ENCODE data around the gene TPCN2. TPM values are rescaled to one million over a fixed set of nuclear protein-coding genes. Genes with fewer than 3 reads are reported as not detected.

The TPCN2 gene
- total RNA-seq, 1 experiment from 2014 or later: 20.6 TPM

DNA sequence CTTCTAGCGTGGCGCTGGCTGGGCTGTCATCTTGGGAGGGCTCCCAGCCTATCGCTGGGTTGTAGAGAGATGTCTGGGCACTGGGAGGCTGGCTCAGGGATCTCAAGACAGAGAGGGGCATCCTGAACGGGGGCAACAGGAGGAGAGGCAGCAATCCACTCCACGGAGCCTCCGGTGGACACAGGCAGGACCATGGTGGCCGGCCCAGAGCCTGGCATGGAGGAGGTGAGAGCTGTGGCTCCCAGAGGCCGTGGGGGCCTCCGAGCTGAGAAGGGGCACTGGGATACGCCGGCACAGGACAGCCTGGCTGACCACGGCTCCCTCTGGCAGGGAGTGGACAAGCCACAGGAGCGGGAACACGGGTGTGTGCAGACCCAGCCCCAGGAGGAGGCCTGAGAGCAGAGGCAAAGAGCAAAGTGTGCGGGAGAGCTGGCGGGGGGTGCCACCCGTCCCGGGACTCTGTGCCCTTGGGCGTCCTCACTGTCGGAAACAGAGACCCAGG is 44.8 kb upstream of the TPCN2 start:
- intact Hi-C loops (cut with micrococcal nuclease; ENCODE audit: unreplicated experiment) (no loop called here), in situ Hi-C loops (cut with HindIII; ENCODE audit: low pct_unique_long_range_greater_than_20kb, low sequenced_read_pairs) (no loop called here)
- H3K4me1 ChIP-seq (ENCODE audit: control insufficient read depth, insufficient read depth, low read length): peaks cover 21% of the 10 kb centered on the region
- no peak for ATAC-seq
- no peaks in the 10 kb centered on the region for H3K36me3 ChIP-seq (ENCODE audit: control insufficient read depth, insufficient read depth, low read length)
- no peaks in the 10 kb centered on the region for H3K27me3 ChIP-seq (ENCODE audit: control insufficient read depth, insufficient read depth, low read length)
- H3K27ac ChIP-seq (ENCODE audit: low read length): no peak overlapping the region
- CTCF ChIA-PET: no interaction called here
- BruUV-seq (replicated peaks): no TSS peak
- DNase-seq (ENCODE audit: low read depth, low spot score): no peak
- POLR2A ChIA-PET: no interaction called here
- H3K4me3 ChIP-seq (ENCODE audit: low read depth in 2 of 2, low read length in 2 of 2): no peak overlapping the region
- TF ChIP-seq, protein P1, sequence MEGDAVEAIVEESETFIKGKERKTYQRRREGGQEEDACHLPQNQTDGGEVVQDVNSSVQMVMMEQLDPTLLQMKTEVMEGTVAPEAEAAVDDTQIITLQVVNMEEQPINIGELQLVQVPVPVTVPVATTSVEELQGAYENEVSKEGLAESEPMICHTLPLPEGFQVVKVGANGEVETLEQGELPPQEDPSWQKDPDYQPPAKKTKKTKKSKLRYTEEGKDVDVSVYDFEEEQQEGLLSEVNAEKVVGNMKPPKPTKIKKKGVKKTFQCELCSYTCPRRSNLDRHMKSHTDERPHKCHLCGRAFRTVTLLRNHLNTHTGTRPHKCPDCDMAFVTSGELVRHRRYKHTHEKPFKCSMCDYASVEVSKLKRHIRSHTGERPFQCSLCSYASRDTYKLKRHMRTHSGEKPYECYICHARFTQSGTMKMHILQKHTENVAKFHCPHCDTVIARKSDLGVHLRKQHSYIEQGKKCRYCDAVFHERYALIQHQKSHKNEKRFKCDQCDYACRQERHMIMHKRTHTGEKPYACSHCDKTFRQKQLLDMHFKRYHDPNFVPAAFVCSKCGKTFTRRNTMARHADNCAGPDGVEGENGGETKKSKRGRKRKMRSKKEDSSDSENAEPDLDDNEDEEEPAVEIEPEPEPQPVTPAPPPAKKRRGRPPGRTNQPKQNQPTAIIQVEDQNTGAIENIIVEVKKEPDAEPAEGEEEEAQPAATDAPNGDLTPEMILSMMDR (IDR thresholded peaks at IDR 0.05): no peak
- TF ChIP-seq, protein P2, sequence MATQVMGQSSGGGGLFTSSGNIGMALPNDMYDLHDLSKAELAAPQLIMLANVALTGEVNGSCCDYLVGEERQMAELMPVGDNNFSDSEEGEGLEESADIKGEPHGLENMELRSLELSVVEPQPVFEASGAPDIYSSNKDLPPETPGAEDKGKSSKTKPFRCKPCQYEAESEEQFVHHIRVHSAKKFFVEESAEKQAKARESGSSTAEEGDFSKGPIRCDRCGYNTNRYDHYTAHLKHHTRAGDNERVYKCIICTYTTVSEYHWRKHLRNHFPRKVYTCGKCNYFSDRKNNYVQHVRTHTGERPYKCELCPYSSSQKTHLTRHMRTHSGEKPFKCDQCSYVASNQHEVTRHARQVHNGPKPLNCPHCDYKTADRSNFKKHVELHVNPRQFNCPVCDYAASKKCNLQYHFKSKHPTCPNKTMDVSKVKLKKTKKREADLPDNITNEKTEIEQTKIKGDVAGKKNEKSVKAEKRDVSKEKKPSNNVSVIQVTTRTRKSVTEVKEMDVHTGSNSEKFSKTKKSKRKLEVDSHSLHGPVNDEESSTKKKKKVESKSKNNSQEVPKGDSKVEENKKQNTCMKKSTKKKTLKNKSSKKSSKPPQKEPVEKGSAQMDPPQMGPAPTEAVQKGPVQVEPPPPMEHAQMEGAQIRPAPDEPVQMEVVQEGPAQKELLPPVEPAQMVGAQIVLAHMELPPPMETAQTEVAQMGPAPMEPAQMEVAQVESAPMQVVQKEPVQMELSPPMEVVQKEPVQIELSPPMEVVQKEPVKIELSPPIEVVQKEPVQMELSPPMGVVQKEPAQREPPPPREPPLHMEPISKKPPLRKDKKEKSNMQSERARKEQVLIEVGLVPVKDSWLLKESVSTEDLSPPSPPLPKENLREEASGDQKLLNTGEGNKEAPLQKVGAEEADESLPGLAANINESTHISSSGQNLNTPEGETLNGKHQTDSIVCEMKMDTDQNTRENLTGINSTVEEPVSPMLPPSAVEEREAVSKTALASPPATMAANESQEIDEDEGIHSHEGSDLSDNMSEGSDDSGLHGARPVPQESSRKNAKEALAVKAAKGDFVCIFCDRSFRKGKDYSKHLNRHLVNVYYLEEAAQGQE (IDR thresholded peaks at IDR 0.05; ENCODE audit: insufficient read depth in 1 of 2, low read depth in 2 of 2, low read length in 1 of 2): no peak
- TF ChIP-seq TCF7L2 (IDR thresholded peaks at IDR 0.05; ENCODE audit: low read depth, low read length): no peak
- TF ChIP-seq POLR2AphosphoS5 (IDR thresholded peaks at IDR 0.05; ENCODE audit: low read depth, low read length): no peak
- TF ChIP-seq SIN3A (IDR thresholded peaks at IDR 0.05; ENCODE audit: borderline replicate concordance, insufficient read depth, low read depth, low read length): no peak
- H3K9me3 ChIP-seq (ENCODE audit: control insufficient read depth, insufficient read depth, low read depth, low read length): no peaks in the 10 kb centered on the region

DNA sequence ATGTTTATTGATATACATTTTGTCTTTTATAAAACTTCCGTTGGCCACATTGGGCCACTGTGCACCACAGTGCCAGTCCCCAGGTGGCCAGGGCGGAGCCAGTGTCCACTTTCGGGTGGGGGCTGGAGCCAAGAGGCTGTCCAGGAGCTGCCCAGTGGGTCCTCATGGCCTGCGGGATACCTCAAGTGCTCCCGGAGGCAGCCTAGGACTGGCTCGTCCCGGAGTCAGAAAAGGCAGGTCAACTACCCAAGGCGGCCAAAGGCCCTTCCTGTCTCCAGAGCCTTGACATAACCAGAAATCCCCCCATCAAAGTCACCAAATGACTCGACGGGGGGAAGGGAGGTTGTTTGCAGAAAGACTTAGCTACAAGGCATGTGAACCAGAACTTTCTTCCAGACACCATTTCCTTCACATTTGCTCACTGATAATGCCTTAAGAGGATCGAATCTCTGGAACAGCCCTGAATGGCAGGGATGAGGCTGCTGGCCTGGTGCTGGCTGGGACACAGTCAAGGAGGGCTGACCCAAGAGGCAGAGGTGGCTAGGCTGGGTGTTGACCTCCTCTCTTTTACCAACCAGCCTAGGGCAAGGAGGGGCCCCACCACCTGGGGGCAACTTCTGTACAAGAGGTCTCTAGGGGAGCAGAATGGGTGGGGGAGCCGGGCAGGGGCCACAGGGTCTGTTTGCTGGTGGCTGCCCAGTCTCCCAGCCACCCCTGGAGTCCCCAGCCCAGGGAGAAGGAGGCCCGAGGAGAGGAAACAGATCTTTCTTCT is 44.1 kb upstream of the TPCN2 start:
- BruUV-seq (replicated peaks): no TSS peak
- intact Hi-C loops (cut with micrococcal nuclease; ENCODE audit: unreplicated experiment) (no loop called here), in situ Hi-C loops (cut with HindIII; ENCODE audit: low pct_unique_long_range_greater_than_20kb, low sequenced_read_pairs) (no loop called here)
- ATAC-seq (no peak), DNase-seq (ENCODE audit: low read depth, low spot score) (no peak)
- Histone ChIP-seq H3K4me1 (ENCODE audit: control insufficient read depth, insufficient read depth, low read length) (peaks cover 24% of the 10 kb centered on the region), H3K4me3 (ENCODE audit: low read depth in 2 of 2, low read length in 2 of 2) (no peak overlapping the region), H3K36me3 (ENCODE audit: control insufficient read depth, insufficient read depth, low read length) (no peaks in the 10 kb centered on the region), H3K9me3 (ENCODE audit: control insufficient read depth, insufficient read depth, low read depth, low read length) (no peaks in the 10 kb centered on the region), H3K27me3 (ENCODE audit: control insufficient read depth, insufficient read depth, low read length) (no peaks in the 10 kb centered on the region), H3K27ac (ENCODE audit: low read length) (no peak overlapping the region)
- TF ChIP-seq SIN3A (IDR thresholded peaks at IDR 0.05; ENCODE audit: borderline replicate concordance, insufficient read depth, low read depth, low read length): no peak
- no peak for TF ChIP-seq TCF7L2 (IDR thresholded peaks at IDR 0.05; ENCODE audit: low read depth, low read length)
- TF ChIP-seq, protein P1 (IDR thresholded peaks at IDR 0.05): no peak
- TF ChIP-seq, protein P2 (IDR thresholded peaks at IDR 0.05; ENCODE audit: insufficient read depth in 1 of 2, low read depth in 2 of 2, low read length in 1 of 2): no peak
- no peak for TF ChIP-seq POLR2AphosphoS5 (IDR thresholded peaks at IDR 0.05; ENCODE audit: low read depth, low read length)
- ChIA-PET POLR2A (no interaction called here), CTCF (no interaction called here)
